Activated naive CD4-positive, alpha-beta T cell treated with anti-CD3 and anti-CD28 coated beads, Interleukin-2, amount 10 ng/mL, durations not matched to agents 7 days and 5 days (primary cell): ENCODE data around the gene MAPK4.

Experiments used
- CTCF ChIA-PET: fragments of 350-600 bp; sonication (Branson Sonifier 250); formaldehyde crosslinking; loops from one replicate; lab custom pipeline; 2021; ENCODE audit warnings: antibody characterized with exemption; lab: Charles Lee
- DNase-seq: peaks from one replicate; pipeline ENCODE4 v3.0.0-alpha.2; 2020
- H3K27ac Mint-ChIP-seq: one replicate; pipeline ENCODE4 v1.8.0; 2021; ENCODE audit warnings: mild to moderate bottlenecking, moderate library complexity, mixed read lengths
- H3K27me3 Mint-ChIP-seq: one replicate; pipeline ENCODE4 v1.8.0; 2021; ENCODE audit warnings: mild to moderate bottlenecking, mixed read lengths
- H3K36me3 Mint-ChIP-seq: one replicate; pipeline ENCODE4 v1.8.0; 2021; ENCODE audit warnings: mixed read lengths
- H3K4me1 Mint-ChIP-seq: one replicate; pipeline ENCODE4 v1.8.0; 2021; ENCODE audit warnings: mixed read lengths
- H3K4me3 Mint-ChIP-seq: one replicate; pipeline ENCODE4 v1.8.0; 2021; ENCODE audit warnings: mild to moderate bottlenecking, moderate library complexity, mixed read lengths
- H3K9me3 Mint-ChIP-seq: one replicate; pipeline ENCODE4 v1.8.0; 2021; ENCODE audit warnings: mixed read lengths

Gene MAPK4

GRCh38 chr18:50661013-50661412, 101.1 kb downstream of the MAPK4 start:
- no peak for DNase-seq

GRCh38 chr18:50662177-50662576, 102.3 kb downstream of the MAPK4 start:
- DNase-seq = no peak
- H3K27ac Mint-ChIP-seq = no peak overlapping the region
- H3K4me3 Mint-ChIP-seq = no peak overlapping the region
- no peaks in the 10 kb centered on the region for H3K4me1 Mint-ChIP-seq
- H3K9me3 Mint-ChIP-seq = peaks cover 11% of the 10 kb centered on the region
- H3K36me3 Mint-ChIP-seq = no peaks in the 10 kb centered on the region
- peaks cover 4% of the 10 kb centered on the region for H3K27me3 Mint-ChIP-seq
- CTCF ChIA-PET = no interaction called here

More at GRCh38 chr18:50661013-50661412, 101.1 kb downstream of the MAPK4 start:
- no peaks in the 10 kb centered on the region for H3K36me3 Mint-ChIP-seq
- H3K4me1 Mint-ChIP-seq = no peaks in the 10 kb centered on the region
- peaks cover 11% of the 10 kb centered on the region for H3K9me3 Mint-ChIP-seq
- H3K27ac Mint-ChIP-seq = no peak overlapping the region
- CTCF ChIA-PET = interaction anchor here (0.7 kb wide), 1 partner anchor 12 kb away, joined by 3 read pairs; no protein-coding TSS in a partner anchor
- no peak overlapping the region for H3K4me3 Mint-ChIP-seq
- peaks cover 4% of the 10 kb centered on the region for H3K27me3 Mint-ChIP-seq

DNA sequence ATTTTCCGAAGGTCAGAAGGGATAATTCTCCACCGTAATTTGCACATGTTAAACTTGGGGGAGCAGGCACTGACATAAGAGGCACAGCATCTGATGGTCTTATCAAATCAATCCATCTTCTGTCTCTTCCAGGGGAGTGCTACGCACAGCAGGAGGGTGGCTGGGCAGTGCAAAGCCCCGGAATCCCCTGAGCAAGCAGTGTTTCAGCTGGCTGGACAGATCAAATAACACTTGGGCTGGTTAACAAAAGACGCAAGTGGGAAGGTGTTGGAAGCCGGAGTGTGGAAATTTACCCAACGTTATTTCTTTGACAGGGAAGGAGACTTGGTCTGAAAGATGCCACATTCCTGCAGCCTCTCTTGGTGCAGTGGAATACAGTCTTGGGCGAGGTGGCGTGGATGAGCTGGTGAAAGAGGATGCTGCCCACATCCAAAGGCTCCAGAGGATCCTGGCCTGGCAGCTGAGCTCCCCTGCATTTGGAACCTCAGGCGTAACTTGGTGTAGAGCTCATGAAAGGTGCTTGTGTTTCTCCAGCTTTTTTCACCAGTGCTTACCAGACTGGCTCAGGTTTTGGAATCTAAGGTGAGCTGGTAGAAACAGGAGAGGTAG, 103.0 kb downstream of the MAPK4 start:
- CTCF ChIA-PET = no interaction called here

DNA sequence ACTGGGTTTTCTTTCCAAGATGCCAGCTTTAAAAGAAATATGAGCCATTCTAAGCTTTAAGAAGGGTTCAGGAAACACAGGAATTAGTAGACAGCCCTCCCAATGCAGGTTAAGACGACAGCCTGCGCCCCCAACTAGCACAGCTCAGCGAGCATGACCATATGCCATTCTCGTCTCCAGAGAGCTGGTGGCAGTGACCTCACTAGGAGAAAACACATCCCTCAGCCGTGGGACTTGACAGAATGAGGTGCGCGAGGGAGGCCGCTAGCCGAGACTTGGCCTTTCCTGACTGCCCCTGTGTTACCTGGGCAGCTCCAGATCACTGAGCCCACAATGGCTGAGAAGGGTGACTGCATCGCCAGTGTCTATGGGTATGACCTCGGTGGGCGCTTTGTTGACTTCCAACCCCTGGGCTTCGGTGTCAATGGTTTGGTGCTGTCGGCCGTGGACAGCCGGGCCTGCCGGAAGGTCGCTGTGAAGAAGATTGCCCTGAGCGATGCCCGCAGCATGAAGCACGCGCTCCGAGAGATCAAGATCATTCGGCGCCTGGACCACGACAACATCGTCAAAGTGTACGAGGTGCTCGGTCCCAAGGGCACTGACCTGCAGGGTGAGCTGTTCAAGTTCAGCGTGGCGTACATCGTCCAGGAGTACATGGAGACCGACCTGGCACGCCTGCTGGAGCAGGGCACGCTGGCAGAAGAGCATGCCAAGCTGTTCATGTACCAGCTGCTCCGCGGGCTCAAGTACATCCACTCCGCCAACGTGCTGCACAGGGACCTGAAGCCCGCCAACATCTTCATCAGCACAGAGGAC, 103.9 kb downstream of the MAPK4 start:
- Mint-ChIP-seq H3K9me3 (peaks cover 11% of the 10 kb centered on the region), H3K36me3 (no peaks in the 10 kb centered on the region), H3K4me1 (no peaks in the 10 kb centered on the region), H3K27me3 (peaks cover 4% of the 10 kb centered on the region), H3K27ac (no peak overlapping the region), H3K4me3 (no peak overlapping the region)
- CTCF ChIA-PET = no interaction called here
- no peak for DNase-seq

More for the DNA sequence above, 103.0 kb downstream of the MAPK4 start:
- DNase-seq = no peak
- peaks cover 11% of the 10 kb centered on the region for H3K9me3 Mint-ChIP-seq
- no peaks in the 10 kb centered on the region for H3K4me1 Mint-ChIP-seq
- no peaks in the 10 kb centered on the region for H3K36me3 Mint-ChIP-seq
- no peak overlapping the region for H3K4me3 Mint-ChIP-seq
- H3K27me3 Mint-ChIP-seq = peaks cover 4% of the 10 kb centered on the region
- no peak overlapping the region for H3K27ac Mint-ChIP-seq

DNA sequence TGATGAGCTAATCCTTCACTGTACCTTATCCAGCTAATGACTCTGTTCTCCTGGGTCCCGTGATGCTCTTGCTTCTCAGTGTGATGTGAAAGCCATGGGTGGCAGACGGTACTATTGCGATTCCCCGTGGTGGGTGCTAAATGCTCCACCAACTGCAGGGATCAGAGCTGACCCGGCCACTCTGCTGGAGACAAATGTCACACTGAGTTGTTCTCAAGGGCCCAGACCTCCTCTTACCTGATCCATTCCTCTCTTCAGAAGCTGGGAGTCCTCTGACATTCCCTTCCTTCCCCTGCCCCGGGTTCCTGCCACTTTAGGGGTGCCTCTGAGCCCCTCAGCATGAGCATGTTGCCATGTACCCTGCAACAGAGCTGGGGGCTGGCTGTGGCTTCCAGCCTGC, 105.1 kb downstream of the MAPK4 start:
- DNase-seq = no peak
- CTCF ChIA-PET = interaction anchor here (0.5 kb wide), 1 partner anchor 129 kb away, joined by 5 read pairs; no protein-coding TSS in a partner anchor
- Mint-ChIP-seq H3K4me1 (no peaks in the 10 kb centered on the region), H3K4me3 (no peak overlapping the region), H3K9me3 (peaks cover 8% of the 10 kb centered on the region), H3K27me3 (no peaks in the 10 kb centered on the region), H3K36me3 (no peaks in the 10 kb centered on the region), H3K27ac (peak overlapping the region; percentile 1)

- Mint-ChIP-seq H3K27me3 (no peaks in the 10 kb centered on the region), H3K4me3 (no peak overlapping the region), H3K4me1 (no peaks in the 10 kb centered on the region), H3K36me3 (no peaks in the 10 kb centered on the region), H3K27ac (no peak overlapping the region), H3K9me3 (peaks cover 8% of the 10 kb centered on the region)
- CTCF ChIA-PET = no interaction called here
- no peak for DNase-seq
Observed at GRCh38 chr18:50665519-50665918, 105.6 kb downstream of the MAPK4 start.

DNA sequence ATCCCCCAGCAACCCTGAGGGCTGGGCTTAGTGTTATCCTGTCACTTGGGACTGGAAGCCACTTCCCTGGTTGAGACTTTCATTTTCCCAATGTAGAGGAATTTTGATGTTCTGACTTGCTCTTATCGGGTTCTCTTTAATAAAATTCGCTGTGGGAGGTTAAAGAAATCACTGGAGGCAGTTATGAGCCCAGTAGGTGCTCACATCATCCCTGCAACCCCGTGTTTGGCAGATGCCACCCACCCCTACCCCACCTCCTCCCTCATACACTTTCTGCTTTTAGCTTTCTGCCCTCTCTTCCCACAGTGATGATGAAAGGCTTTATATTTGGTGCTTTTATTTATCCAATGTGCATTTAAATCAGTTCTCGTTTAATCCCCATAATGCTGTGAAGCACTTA, 106.6 kb downstream of the MAPK4 start:
- H3K36me3 Mint-ChIP-seq = no peaks in the 10 kb centered on the region
- H3K27me3 Mint-ChIP-seq = no peaks in the 10 kb centered on the region
- no peaks in the 10 kb centered on the region for H3K4me1 Mint-ChIP-seq
- peaks cover 8% of the 10 kb centered on the region for H3K9me3 Mint-ChIP-seq
- CTCF ChIA-PET = no interaction called here
- H3K27ac Mint-ChIP-seq = no peak overlapping the region
- no peak overlapping the region for H3K4me3 Mint-ChIP-seq
- DNase-seq = no peak

DNA sequence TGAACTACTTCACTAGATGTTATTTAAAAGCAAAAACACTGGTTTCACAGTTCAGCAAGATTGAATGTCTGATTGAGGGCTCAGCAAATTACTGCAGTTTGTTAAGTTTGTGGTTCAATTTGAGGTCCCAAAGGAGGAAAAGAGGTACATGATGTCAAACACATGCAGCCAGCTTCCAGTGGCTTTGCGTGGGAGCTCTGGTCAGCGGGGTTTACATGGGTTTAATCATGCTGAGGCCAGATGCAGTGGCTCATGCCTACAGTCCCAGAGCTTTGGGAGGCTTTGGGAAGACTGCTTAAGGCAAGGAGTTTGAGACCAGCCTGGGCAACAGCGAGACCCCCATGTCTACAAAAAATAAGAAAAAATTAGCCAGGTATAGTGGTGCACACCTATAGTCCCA, 111.5 kb downstream of the MAPK4 start:
- Mint-ChIP-seq H3K27ac (no peak overlapping the region), H3K27me3 (no peaks in the 10 kb centered on the region), H3K4me3 (no peak overlapping the region), H3K36me3 (no peaks in the 10 kb centered on the region), H3K9me3 (no peaks in the 10 kb centered on the region), H3K4me1 (no peaks in the 10 kb centered on the region)
- DNase-seq = no peak
- CTCF ChIA-PET = no interaction called here

- H3K27me3 Mint-ChIP-seq = no peaks in the 10 kb centered on the region
- H3K4me3 Mint-ChIP-seq = no peak overlapping the region
- no peaks in the 10 kb centered on the region for H3K4me1 Mint-ChIP-seq
- H3K27ac Mint-ChIP-seq = no peak overlapping the region
- H3K9me3 Mint-ChIP-seq = no peaks in the 10 kb centered on the region
- CTCF ChIA-PET = no interaction called here
- no peak for DNase-seq
- H3K36me3 Mint-ChIP-seq = no peaks in the 10 kb centered on the region
Observed at GRCh38 chr18:50674307-50674980, 114.6 kb downstream of the MAPK4 start.

DNA sequence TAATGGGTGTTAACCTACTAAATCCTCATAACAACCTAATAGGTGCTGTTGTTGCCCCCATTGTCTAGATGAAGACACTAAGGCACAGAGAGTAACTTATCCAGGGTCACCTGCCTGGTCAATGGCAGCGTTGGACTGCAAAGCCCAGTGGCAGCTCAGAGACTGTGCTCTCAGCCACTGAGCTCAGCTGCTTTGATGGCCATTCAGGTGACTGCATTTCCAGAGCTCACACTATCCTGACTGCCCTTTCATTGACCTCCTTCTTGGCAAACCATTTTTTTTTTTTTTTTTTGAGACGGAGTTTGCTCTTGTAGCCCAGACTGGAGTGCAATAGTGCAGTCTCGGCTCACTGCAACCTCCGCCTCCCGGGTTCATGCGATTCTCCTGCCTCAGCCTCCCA, 115.2 kb downstream of the MAPK4 start:
- no peaks in the 10 kb centered on the region for H3K9me3 Mint-ChIP-seq
- H3K4me1 Mint-ChIP-seq = no peaks in the 10 kb centered on the region
- no peaks in the 10 kb centered on the region for H3K36me3 Mint-ChIP-seq
- DNase-seq = no peak
- H3K27me3 Mint-ChIP-seq = no peaks in the 10 kb centered on the region
- CTCF ChIA-PET = no interaction called here
- H3K4me3 Mint-ChIP-seq = no peak overlapping the region
- no peak overlapping the region for H3K27ac Mint-ChIP-seq

DNA sequence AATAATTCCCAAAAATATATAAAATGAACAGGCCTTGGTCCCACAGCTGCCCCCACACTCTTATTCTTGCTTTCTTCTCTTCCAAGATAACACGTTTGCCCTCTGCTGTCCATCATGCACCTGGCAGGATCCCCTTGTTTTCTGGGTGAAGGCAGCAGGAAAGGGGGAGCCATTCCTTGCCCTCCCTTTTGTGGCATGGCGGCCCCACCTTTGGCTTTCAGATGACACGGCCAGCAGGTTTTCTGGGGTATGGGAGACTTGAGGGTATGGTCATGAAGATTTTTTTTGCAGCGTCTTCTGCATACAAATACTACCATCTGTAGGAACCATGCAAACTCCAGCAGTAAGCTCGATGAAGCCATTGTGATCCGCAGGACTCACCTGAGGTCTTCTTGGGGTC, 118.8 kb downstream of the MAPK4 start:
- no peak overlapping the region for H3K4me3 Mint-ChIP-seq
- DNase-seq = no peak
- H3K4me1 Mint-ChIP-seq = no peaks in the 10 kb centered on the region
- H3K9me3 Mint-ChIP-seq = no peaks in the 10 kb centered on the region
- no peaks in the 10 kb centered on the region for H3K36me3 Mint-ChIP-seq
- CTCF ChIA-PET = no interaction called here
- no peak overlapping the region for H3K27ac Mint-ChIP-seq
- H3K27me3 Mint-ChIP-seq = no peaks in the 10 kb centered on the region

- H3K36me3 Mint-ChIP-seq = no peaks in the 10 kb centered on the region
- no peak overlapping the region for H3K27ac Mint-ChIP-seq
- H3K4me3 Mint-ChIP-seq = no peak overlapping the region
- H3K4me1 Mint-ChIP-seq = no peaks in the 10 kb centered on the region
- CTCF ChIA-PET = no interaction called here
- H3K9me3 Mint-ChIP-seq = no peaks in the 10 kb centered on the region
- no peak for DNase-seq
- H3K27me3 Mint-ChIP-seq = no peaks in the 10 kb centered on the region
Observed at GRCh38 chr18:50679056-50679455, 119.2 kb downstream of the MAPK4 start.

DNA sequence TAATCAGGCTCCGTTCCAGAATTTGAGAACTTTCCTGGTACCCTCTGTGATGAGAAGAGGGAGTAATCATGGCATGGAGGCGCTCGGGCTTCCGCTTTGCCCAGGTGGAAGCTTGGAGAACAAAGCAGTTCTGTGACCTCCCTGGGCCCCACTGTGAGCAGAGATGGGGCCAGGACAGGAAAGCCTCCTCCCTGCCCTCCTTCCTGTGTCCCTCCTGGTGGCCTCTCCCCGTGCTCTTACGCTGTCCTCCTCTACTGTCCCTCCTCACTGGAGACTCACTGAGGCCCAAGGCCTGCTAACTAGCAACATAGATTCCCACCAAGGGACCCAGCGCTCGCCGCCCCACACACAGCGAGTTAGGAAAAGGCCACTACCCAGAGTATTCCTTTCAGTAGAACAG, 119.8 kb downstream of the MAPK4 start:
- H3K27ac Mint-ChIP-seq = no peak overlapping the region
- no peaks in the 10 kb centered on the region for H3K36me3 Mint-ChIP-seq
- H3K9me3 Mint-ChIP-seq = no peaks in the 10 kb centered on the region
- no peaks in the 10 kb centered on the region for H3K4me1 Mint-ChIP-seq
- CTCF ChIA-PET = no interaction called here
- no peak for DNase-seq
- peaks cover 3% of the 10 kb centered on the region for H3K27me3 Mint-ChIP-seq
- no peak overlapping the region for H3K4me3 Mint-ChIP-seq

- no peak overlapping the region for H3K4me3 Mint-ChIP-seq
- H3K27me3 Mint-ChIP-seq = peaks cover 7% of the 10 kb centered on the region
- H3K4me1 Mint-ChIP-seq = no peaks in the 10 kb centered on the region
- DNase-seq = no peak
- H3K9me3 Mint-ChIP-seq = no peaks in the 10 kb centered on the region
- CTCF ChIA-PET = no interaction called here
- no peak overlapping the region for H3K27ac Mint-ChIP-seq
- H3K36me3 Mint-ChIP-seq = no peaks in the 10 kb centered on the region
Observed at GRCh38 chr18:50680966-50681365, 121.1 kb downstream of the MAPK4 start.
